HG03039 (cell line): ENCODE results near the gene NUDT4B.
"Not testable (repeated sequence)": the region's sequence is repeated elsewhere in the genome, so short reads cannot be mapped to it uniquely, and the experiment has no call there.

Source experiments
- ATAC-seq: cut with Tn5 transposase; IDR thresholded peaks from one replicate; pipeline ENCODE4 v1.9.1; 2021; ENCODE audit warnings: mild to moderate bottlenecking, moderate library complexity; ENCODE audit not compliant: unreplicated experiment

Gene NUDT4B

GRCh38 chr1:148793762-148794332 is 45.3 kb downstream of the NUDT4B start:
- ATAC-seq, result not testable (repeated sequence)
